ENCODE data around the gene SYCE3.
"Not testable (repeated sequence)": the region's sequence is repeated elsewhere in the genome, so short reads cannot be mapped to it uniquely, and the experiment has no call there.

The SYCE3 gene

GRCh38 chr22:50546326-50547262 lies 16.1 kb downstream of the SYCE3 start:
- H3K4me1 ChIP-seq (ENCODE audit: insufficient read depth, insufficient read length) = no peaks in the 10 kb centered on the region
- peaks cover 11% of the 10 kb centered on the region for H3K27me3 ChIP-seq (ENCODE audit: insufficient read depth, insufficient read length)
- DNase-seq (ENCODE audit: low read depth, low spot score) = no peak
- no peak overlapping the region for H3K4me3 ChIP-seq (ENCODE audit: insufficient read length, low read depth)
- no peak overlapping the region for H3K9ac ChIP-seq (ENCODE audit: insufficient read length, low read depth)
- TF ChIP-seq YY1 (IDR thresholded peaks at IDR 0.05; ENCODE audit: insufficient read depth, insufficient read length) = no peak
- no peak for TF ChIP-seq ZNF274 (IDR thresholded peaks at IDR 0.05; ENCODE audit: low read depth, low read length)
- no peak for TF ChIP-seq SUZ12 (IDR thresholded peaks at IDR 0.05; ENCODE audit: extremely low read depth, insufficient read depth, insufficient read length)
- H3K36me3 ChIP-seq (ENCODE audit: insufficient read depth, insufficient read length, low read length) = no peaks in the 10 kb centered on the region
- H3K9me3 ChIP-seq (ENCODE audit: insufficient read depth, low read length) = no peaks in the 10 kb centered on the region

- Histone ChIP-seq H3K27me3 (ENCODE audit: insufficient read depth, insufficient read length) (peaks cover 11% of the 10 kb centered on the region), H3K36me3 (ENCODE audit: insufficient read depth, insufficient read length, low read length) (no peaks in the 10 kb centered on the region), H3K9ac (ENCODE audit: insufficient read length, low read depth) (no peak within 1 kb of the TSS), H3K4me3 (ENCODE audit: insufficient read length, low read depth) (no peak within 1 kb of the TSS), H3K9me3 (ENCODE audit: insufficient read depth, low read length) (no peaks in the 10 kb centered on the region), H3K4me1 (ENCODE audit: insufficient read depth, insufficient read length) (no peaks in the 10 kb centered on the region)
- no peak for DNase-seq (ENCODE audit: low read depth, low spot score)
- no peak for TF ChIP-seq YY1 (IDR thresholded peaks at IDR 0.05; ENCODE audit: insufficient read depth, insufficient read length)
- no peak for TF ChIP-seq SUZ12 (IDR thresholded peaks at IDR 0.05; ENCODE audit: extremely low read depth, insufficient read depth, insufficient read length)
- no peak for TF ChIP-seq ZNF274 (IDR thresholded peaks at IDR 0.05; ENCODE audit: low read depth, low read length)
These were observed 17.0 kb downstream of the SYCE3 start, which contains the start of gene KLHDC7B for GRCh38 chr22:50545522-50546325. Gene KLHDC7B, plus strand, starts transcription at chr22:50545899. Its CDS starts 345 bp downstream, at chr22:50546244.

- no peaks in the 10 kb centered on the region for H3K9me3 ChIP-seq (ENCODE audit: insufficient read depth, low read length)
- peaks cover 11% of the 10 kb centered on the region for H3K27me3 ChIP-seq (ENCODE audit: insufficient read depth, insufficient read length)
- no peaks in the 10 kb centered on the region for H3K36me3 ChIP-seq (ENCODE audit: insufficient read depth, insufficient read length, low read length)
- H3K9ac ChIP-seq (ENCODE audit: insufficient read length, low read depth) = peak overlapping the region; percentile 32
- no peaks in the 10 kb centered on the region for H3K4me1 ChIP-seq (ENCODE audit: insufficient read depth, insufficient read length)
- no peak for DNase-seq (ENCODE audit: low read depth, low spot score)
- no peak overlapping the region for H3K4me3 ChIP-seq (ENCODE audit: insufficient read length, low read depth)
- TF ChIP-seq YY1 (IDR thresholded peaks at IDR 0.05; ENCODE audit: insufficient read depth, insufficient read length) = no peak
- TF ChIP-seq SUZ12 (IDR thresholded peaks at IDR 0.05; ENCODE audit: extremely low read depth, insufficient read depth, insufficient read length) = no peak
- TF ChIP-seq ZNF274 (IDR thresholded peaks at IDR 0.05; ENCODE audit: low read depth, low read length) = no peak
These were observed 17.9 kb downstream of the SYCE3 start for GRCh38 chr22:50544746-50545253.

GRCh38 chr22:50544078-50544745 lies 18.5 kb downstream of the SYCE3 start:
- peak overlapping the region; percentile 32 for H3K9ac ChIP-seq (ENCODE audit: insufficient read length, low read depth)
- TF ChIP-seq SUZ12 (IDR thresholded peaks at IDR 0.05; ENCODE audit: extremely low read depth, insufficient read depth, insufficient read length) = no peak
- no peak for TF ChIP-seq YY1 (IDR thresholded peaks at IDR 0.05; ENCODE audit: insufficient read depth, insufficient read length)
- TF ChIP-seq ZNF274 (IDR thresholded peaks at IDR 0.05; ENCODE audit: low read depth, low read length) = no peak
- no peaks in the 10 kb centered on the region for H3K4me1 ChIP-seq (ENCODE audit: insufficient read depth, insufficient read length)
- no peaks in the 10 kb centered on the region for H3K9me3 ChIP-seq (ENCODE audit: insufficient read depth, low read length)
- no peak for DNase-seq (ENCODE audit: low read depth, low spot score)
- peaks cover 11% of the 10 kb centered on the region for H3K27me3 ChIP-seq (ENCODE audit: insufficient read depth, insufficient read length)
- H3K4me3 ChIP-seq (ENCODE audit: insufficient read length, low read depth) = peak overlapping the region; percentile 2
- no peaks in the 10 kb centered on the region for H3K36me3 ChIP-seq (ENCODE audit: insufficient read depth, insufficient read length, low read length)

- H3K4me1 ChIP-seq (ENCODE audit: insufficient read depth, insufficient read length) = no peaks in the 10 kb centered on the region
- H3K4me3 ChIP-seq (ENCODE audit: insufficient read length, low read depth) = no peak overlapping the region
These were observed 20.2 kb downstream of the SYCE3 start for GRCh38 chr22:50542416-50542927.

GRCh38 chr22:50541667-50542026 lies 21.1 kb downstream of the SYCE3 start:
- H3K36me3 ChIP-seq (ENCODE audit: insufficient read depth, insufficient read length, low read length); H3K9me3 ChIP-seq (ENCODE audit: insufficient read depth, low read length); H3K9ac ChIP-seq (ENCODE audit: insufficient read length, low read depth); H3K4me1 ChIP-seq (ENCODE audit: insufficient read depth, insufficient read length); DNase-seq (ENCODE audit: low read depth, low spot score); H3K4me3 ChIP-seq (ENCODE audit: insufficient read length, low read depth): not testable (repeated sequence)
- H3K27me3 ChIP-seq (ENCODE audit: insufficient read depth, insufficient read length) = peaks cover 11% of the 10 kb centered on the region

More at GRCh38 chr22:50542416-50542927, 20.2 kb downstream of the SYCE3 start:
- TF ChIP-seq YY1 (IDR thresholded peaks at IDR 0.05; ENCODE audit: insufficient read depth, insufficient read length) = no peak
- TF ChIP-seq SUZ12 (IDR thresholded peaks at IDR 0.05; ENCODE audit: extremely low read depth, insufficient read depth, insufficient read length) = no peak
- no peak for TF ChIP-seq ZNF274 (IDR thresholded peaks at IDR 0.05; ENCODE audit: low read depth, low read length)
- Histone ChIP-seq H3K9ac (ENCODE audit: insufficient read length, low read depth) (no peak overlapping the region), H3K27me3 (ENCODE audit: insufficient read depth, insufficient read length) (peaks cover 11% of the 10 kb centered on the region), H3K9me3 (ENCODE audit: insufficient read depth, low read length) (no peaks in the 10 kb centered on the region), H3K36me3 (ENCODE audit: insufficient read depth, insufficient read length, low read length) (no peaks in the 10 kb centered on the region)
- no peak for DNase-seq (ENCODE audit: low read depth, low spot score)

Data from NT2/D1 (cell line).